GM12878 (cell line): ENCODE data around the gene ASAH2B.
"Not testable (repeated sequence)": the region's sequence is repeated elsewhere in the genome, so short reads cannot be mapped to it uniquely, and the experiment has no call there.

ENCODE experiments used
- CTCF ChIP-seq, 3 experiments: IDR thresholded peaks in 2 of 3; conservative IDR thresholded peaks in 1 of 3; 2 replicates each; pipeline ENCODE4 v1.5.1; 2011; ENCODE audit warnings: low read depth in 3 of 3, low read length in 3 of 3, mild to moderate bottlenecking in 3 of 3, control low read depth in 2 of 3, moderate library complexity in 2 of 3, inconsistent platforms in 1 of 3, mixed read lengths in 1 of 3; ENCODE audit not compliant: control insufficient read depth in 2 of 3, insufficient read depth in 1 of 3; ENCODE audit errors: extremely low read depth in 1 of 3
- EGR1 ChIP-seq, 2 experiments: IDR thresholded peaks; 1 replicate in 1 of 2; 2 replicates in 1 of 2; pipeline ENCODE4 v1.6.1; 2011 to 2012; ENCODE audit warnings: low read depth in 2 of 2, low read length in 2 of 2, borderline replicate concordance in 1 of 2, mild to moderate bottlenecking in 1 of 2, moderate library complexity in 1 of 2
- EP300 ChIP-seq, 2 experiments: fragments of 150-350 bp in 1 of 2; IDR thresholded peaks; 2 replicates each; pipeline ENCODE4 v1.6.1; 2011 to 2012; ENCODE audit warnings: low read depth in 2 of 2, low read length in 2 of 2, borderline replicate concordance in 1 of 2, improper control_type of control experiment in 1 of 2, inconsistent platforms in 1 of 2; ENCODE audit not compliant: control insufficient read depth in 1 of 2
- EZH2 ChIP-seq: IDR thresholded peaks from 2 replicates; pipeline ENCODE4 v1.6.1; 2012; ENCODE audit warnings: low read depth, mild to moderate bottlenecking, control low read depth, inconsistent platforms, low read length, borderline replicate concordance; ENCODE audit not compliant: control insufficient read depth
- GABPA ChIP-seq: IDR thresholded peaks from 2 replicates; pipeline ENCODE4 v1.6.1; 2014; ENCODE audit warnings: antibody characterized with exemption, low read depth, mild to moderate bottlenecking, inconsistent platforms
- MXI1 ChIP-seq: fragments of 150-350 bp; IDR thresholded peaks from 2 replicates; pipeline ENCODE4 v1.6.1; 2011; ENCODE audit warnings: low read depth, mild to moderate bottlenecking, inconsistent platforms, low read length, improper control_type of control experiment
- PBX3 ChIP-seq: IDR thresholded peaks from 2 replicates; pipeline ENCODE4 v1.6.1; 2011; ENCODE audit warnings: mild to moderate bottlenecking, low read depth, low read length, moderate library complexity; ENCODE audit not compliant: insufficient replicate concordance
- PKNOX1 ChIP-seq: fragments of 450-650 bp; IDR thresholded peaks from 2 replicates; pipeline ENCODE4 v1.6.1; 2016; ENCODE audit warnings: mild to moderate bottlenecking
- RAD21 ChIP-seq: IDR thresholded peaks from 2 replicates; pipeline ENCODE4 v1.6.1; 2011; ENCODE audit warnings: mild to moderate bottlenecking, low read depth, low read length, moderate library complexity; ENCODE audit not compliant: insufficient read depth
- SUPT20H ChIP-seq: IDR thresholded peaks from 2 replicates; pipeline ENCODE4 v1.6.1; 2011; ENCODE audit warnings: low read depth, mild to moderate bottlenecking, low read length, moderate library complexity, borderline replicate concordance; ENCODE audit not compliant: control insufficient read depth

GRCh38 chr10:50782017-50782416 lies 42.3 kb downstream of the ASAH2B start:
- TF ChIP-seq MXI1; EZH2; CTCF (IDR thresholded peaks at IDR 0.05 in 2 of 3, conservative IDR thresholded peaks at IDR 0.05 in 1 of 3; ENCODE audit: control insufficient read depth in 2 of 3, extremely low read depth in 1 of 3, insufficient read depth in 1 of 3, low read depth in 3 of 3, low read length in 3 of 3); EP300 (IDR thresholded peaks at IDR 0.05; ENCODE audit: borderline replicate concordance in 1 of 2, control insufficient read depth in 1 of 2, low read depth in 2 of 2, low read length in 2 of 2); GABPA; EGR1 (IDR thresholded peaks at IDR 0.05; ENCODE audit: borderline replicate concordance in 1 of 2, low read depth in 2 of 2, low read length in 2 of 2); SUPT20H; PKNOX1; PBX3; RAD21: not testable (repeated sequence)
